HCT116 (cell line): ENCODE measurements around the gene CTTN. TPM values are rescaled to one million over a fixed set of nuclear protein-coding genes. Genes with fewer than 3 reads are reported as not detected.

ENCODE experiments used
- ATAC-seq: fragments of 200-7000 bp; cut with Tn5 transposase; 2 replicates; pipeline ENCODE4 v1.9.1; 2020; ENCODE audit warnings: mild to moderate bottlenecking, moderate library complexity
- BruUV-seq: library from RNA; stranded (reverse); fragments of 400-500 nt; replicated peaks from 2 replicates; lab custom pipeline; 2021; lab: Mats Ljungman, UMichigan
- CTCF ChIA-PET: fragments of 300-600 bp; sonication (Branson Sonifier 250); formaldehyde crosslinking; loops from one replicate; lab custom pipeline; 2021; ENCODE audit warnings: antibody characterized with exemption; lab: Charles Lee
- POLR2A ChIA-PET: fragments of 300-600, 350-600 bp; sonication (Branson Sonifier 250); formaldehyde crosslinking; loops from one replicate; lab custom pipeline; 2021; ENCODE audit warnings: antibody characterized with exemption; lab: Charles Lee
- RAD21 ChIA-PET, 2 experiments: fragments of 300-600 bp; sonication (Branson Sonifier 250); formaldehyde crosslinking; loops; one replicate each; lab custom pipeline; 2023; ENCODE audit warnings: low total read pairs in 2 of 2; ENCODE audit not compliant: uncharacterized antibody in 2 of 2, unreplicated experiment in 2 of 2, low non-redundant PET in 1 of 2; lab: Charles Lee
- DNase-seq: peaks from one replicate; pipeline ENCODE4 v3.0.0-alpha.2; 2010; ENCODE audit warnings: low read depth, low spot score
- H2AFZ ChIP-seq: fragments of 200-600 bp; shearing (Covaris generic), sonication (generic); 2 replicates; pipeline ENCODE4 v1.6.1; 2017; ENCODE audit warnings: low read depth, mixed run types, mixed read lengths, antibody characterized with exemption, low read length; ENCODE audit not compliant: poor library complexity, severe bottlenecking
- H3K27ac ChIP-seq: 2 replicates; pipeline ENCODE4 v1.5.1; 2012; ENCODE audit warnings: low read depth, low read length
- H3K27me3 ChIP-seq: fragments of 200-600 bp; sonication (generic); 2 replicates; pipeline ENCODE4 v1.6.1; 2016; ENCODE audit warnings: mixed run types, low read length, mixed read lengths; ENCODE audit not compliant: insufficient read depth
- H3K36me3 ChIP-seq, 2 experiments: fragments of 200-500 bp in 1 of 2; fragments of 200-600 bp in 1 of 2; sonication (Bioruptor generic) in 1 of 2; sonication (generic) in 1 of 2; 2 replicates each; pipeline versions ENCODE4 v1.5.1 to v1.6.1; 2014 to 2016; ENCODE audit warnings: low read length in 2 of 2, inconsistent platforms in 1 of 2, mixed read lengths in 1 of 2, mixed run types in 1 of 2; ENCODE audit not compliant: insufficient read depth in 2 of 2, control insufficient read depth in 1 of 2
- H3K4me1 ChIP-seq, 2 experiments: fragments of 200-600 bp in 1 of 2; sonication (generic) in 1 of 2; 2 replicates each; pipeline versions ENCODE4 v1.5.1 to v1.6.1; 2012 to 2017; ENCODE audit warnings: low read length in 2 of 2, inconsistent platforms in 1 of 2, mild to moderate bottlenecking in 1 of 2, mixed read lengths in 1 of 2, mixed run types in 1 of 2, moderate library complexity in 1 of 2; ENCODE audit not compliant: insufficient read depth in 2 of 2, control insufficient read depth in 1 of 2
- H3K4me2 ChIP-seq: fragments of 200-600 bp; sonication (generic); 2 replicates; pipeline ENCODE4 v1.6.1; 2017; ENCODE audit warnings: mixed run types, low read length, mixed read lengths
- H3K4me3 ChIP-seq, 2 experiments: fragments of 200-600 bp in 1 of 2; sonication (generic) in 1 of 2; replicated peaks in 1 of 2; 2 replicates each; pipeline ENCODE4 v1.5.1; 2011 to 2016; ENCODE audit warnings: low read length in 2 of 2, control low read depth in 1 of 2, low read depth in 1 of 2, mild to moderate bottlenecking in 1 of 2, mixed read lengths in 1 of 2, mixed run types in 1 of 2
- H3K79me2 ChIP-seq: fragments of 200-600 bp; sonication (generic); 2 replicates; pipeline ENCODE4 v1.6.1; 2017; ENCODE audit warnings: mild to moderate bottlenecking, mixed run types, low read length, moderate library complexity, mixed read lengths; ENCODE audit not compliant: insufficient read depth
- H3K9ac ChIP-seq: fragments of 200-600 bp; sonication (generic); 2 replicates; pipeline ENCODE4 v1.6.1; 2016; ENCODE audit warnings: low read length, mixed read lengths
- H3K9me2 ChIP-seq: fragments of 200-600 bp; sonication (generic), shearing (Covaris generic); 2 replicates; pipeline ENCODE4 v1.6.1; 2017; ENCODE audit warnings: mixed run types, mild to moderate bottlenecking, moderate library complexity; ENCODE audit not compliant: insufficient read depth
- H3K9me3 ChIP-seq, 2 experiments: fragments of 200-500 bp in 1 of 2; fragments of 200-600 bp in 1 of 2; sonication (Bioruptor generic) in 1 of 2; sonication (generic) in 1 of 2; 2 replicates each; pipeline ENCODE4 v1.6.1; 2014 to 2017; ENCODE audit warnings: low read length in 2 of 2, mixed read lengths in 2 of 2, inconsistent platforms in 1 of 2, low read depth in 1 of 2, mild to moderate bottlenecking in 1 of 2, mixed run types in 1 of 2, moderate library complexity in 1 of 2; ENCODE audit not compliant: control insufficient read depth in 1 of 2, insufficient read depth in 1 of 2
- H4K20me1 ChIP-seq: fragments of 200-600 bp; sonication (generic), shearing (Covaris generic); 2 replicates; pipeline ENCODE4 v1.6.1; 2017; ENCODE audit warnings: mixed run types, mild to moderate bottlenecking, moderate library complexity; ENCODE audit not compliant: insufficient read depth
- ATF3 ChIP-seq: IDR thresholded peaks from 2 replicates; pipeline ENCODE4 v1.6.1; 2012
- CTCF ChIP-seq, 3 experiments: fragments of 200-600 bp in 1 of 3; sonication (generic) in 1 of 3; IDR thresholded peaks in 2 of 3; conservative IDR thresholded peaks in 1 of 3; 2 replicates each; pipeline ENCODE4 v1.5.1; 2012 to 2017; ENCODE audit warnings: low read depth in 2 of 3, low read length in 2 of 3, antibody characterized with exemption in 1 of 3, borderline replicate concordance in 1 of 3, control low read depth in 1 of 3, mild to moderate bottlenecking in 1 of 3, mixed read lengths in 1 of 3, mixed run types in 1 of 3, moderate library complexity in 1 of 3; ENCODE audit not compliant: insufficient read depth in 1 of 3
- MAX ChIP-seq: IDR thresholded peaks from 2 replicates; pipeline ENCODE4 v1.6.1; 2012
- POLR2A ChIP-seq: IDR thresholded peaks from 2 replicates; pipeline ENCODE4 v1.7.0; 2011; ENCODE audit warnings: borderline replicate concordance; ENCODE audit not compliant: insufficient read depth, insufficient read length; ENCODE audit errors: extremely low read depth
- POLR2AphosphoS5 ChIP-seq: IDR thresholded peaks from 2 replicates; pipeline ENCODE4 v1.6.1; 2011; ENCODE audit warnings: mild to moderate bottlenecking, low read depth, low read length, moderate library complexity
- RAD21 ChIP-seq: IDR thresholded peaks from 2 replicates; pipeline ENCODE4 v1.6.1; 2012; ENCODE audit warnings: low read depth, mild to moderate bottlenecking
- REST ChIP-seq: IDR thresholded peaks from 2 replicates; pipeline ENCODE4 v1.6.1; 2012; ENCODE audit warnings: low read depth
- SIN3A ChIP-seq: IDR thresholded peaks from 2 replicates; pipeline ENCODE4 v1.6.1; 2012; ENCODE audit warnings: low read depth
- SP1 ChIP-seq: IDR thresholded peaks from 2 replicates; pipeline ENCODE4 v1.6.1; 2012; ENCODE audit warnings: low read depth
- ZBTB33 ChIP-seq: IDR thresholded peaks from 2 replicates; pipeline ENCODE4 v1.6.1; 2011; ENCODE audit warnings: mild to moderate bottlenecking, low read length, moderate library complexity; ENCODE audit not compliant: insufficient replicate concordance; ENCODE audit errors: extremely low read depth
- ZFX ChIP-seq: fragments of 450-650 bp; IDR thresholded peaks from 2 replicates; pipeline ENCODE4 v1.6.1; 2017
- ZNF274 ChIP-seq: fragments of 200-500 bp; sonication (Bioruptor generic); IDR thresholded peaks from 2 replicates; pipeline ENCODE4 v1.6.1; 2014; ENCODE audit warnings: mild to moderate bottlenecking, low read depth, low read length, inconsistent platforms
- intact Hi-C: fragments of 100-400 bp; cut with micrococcal nuclease; formaldehyde crosslinking; loops from 2 replicates; pipeline ENCODE4 v1.10.0; 2022
- total RNA-seq: library from RNA; stranded (reverse); gene quantifications from one replicate; pipeline ENCODE4 v1.2.1, GENCODE V29; 2021; ENCODE audit not compliant: unreplicated experiment

The CTTN gene
- total RNA-seq, 1 experiment from 2014 or later, result 249 TPM

- Histone ChIP-seq H3K36me3 (peaks cover 12 to 17% of the 10 kb centered on the region in 2 experiments; a peak in 3 of 4 replicates), H3K27me3 (no peaks in the 10 kb centered on the region), H3K4me2 (no peak overlapping the region), H3K79me2 (peaks cover 6% of the 10 kb centered on the region; the same call in 1 of the 2 replicates), H3K4me1 (no peaks in the 10 kb centered on the region), H2AFZ (no peak overlapping the region), H4K20me1 (no peaks in the 10 kb centered on the region), H3K9ac (no peak overlapping the region), H3K4me3 (no peak overlapping the region), H3K9me3 (no peaks in the 10 kb centered on the region), H3K27ac (no peak overlapping the region), H3K9me2 (no peaks in the 10 kb centered on the region)
- BruUV-seq, result no TSS peak
- POLR2A ChIA-PET, result no interaction called here
- intact Hi-C loops, result no loop called here
- TF ChIP-seq REST (no peak), ZBTB33 (no peak), ZNF274 (no peak), SP1 (no peak), ATF3 (no peak), SIN3A (no peak), MAX (no peak), RAD21 (no peak), ZFX (no peak), POLR2A (no peak), POLR2AphosphoS5 (no peak), CTCF (IDR thresholded peaks at IDR 0.05 in 2 of 3, conservative IDR thresholded peaks at IDR 0.05 in 1 of 3; ENCODE audit: borderline replicate concordance in 1 of 3, insufficient read depth in 1 of 3, low read depth in 2 of 3, low read length in 2 of 3) (no peak)
- CTCF ChIA-PET, result no interaction called here
- RAD21 ChIA-PET, result no interaction called here
- DNase-seq (no peak), ATAC-seq (no peak)
Observed at GRCh38 chr11:70365544-70365927, 32.8 kb upstream of the CTTN start.
